NCI-H1694 treated with DMSO at 0.1 percent for 48 hours (cell line): Measurements from ENCODE around the gene CPSF7.
"Not testable (repeated sequence)": the region's sequence is repeated elsewhere in the genome, so short reads cannot be mapped to it uniquely, and the experiment has no call there.

Source experiments
- DNase-seq: peaks from one replicate; lab custom pipeline; 2025; lab: John Stamatoyannopoulos, UW

The CPSF7 gene

DNA sequence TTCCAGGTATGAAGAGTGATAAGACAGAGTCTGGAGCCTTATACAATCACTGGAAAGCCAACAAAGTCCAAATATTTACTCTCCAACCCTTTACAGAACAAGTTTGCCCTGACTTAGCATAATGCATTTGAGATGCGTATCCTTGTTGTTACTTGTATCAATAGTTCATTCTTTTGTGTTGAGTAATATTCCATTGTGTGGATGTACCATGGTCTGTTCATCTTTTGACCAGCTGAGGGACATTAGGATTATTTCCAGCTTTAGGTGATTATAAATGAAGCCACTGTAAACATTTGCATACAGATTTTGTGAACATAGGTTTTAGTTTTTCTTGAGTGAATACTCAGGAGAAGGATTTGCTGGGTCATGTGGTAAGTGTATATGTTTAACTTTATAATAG lies 9.8 kb upstream of the CPSF7 start:
- DNase-seq = no peak

DNA sequence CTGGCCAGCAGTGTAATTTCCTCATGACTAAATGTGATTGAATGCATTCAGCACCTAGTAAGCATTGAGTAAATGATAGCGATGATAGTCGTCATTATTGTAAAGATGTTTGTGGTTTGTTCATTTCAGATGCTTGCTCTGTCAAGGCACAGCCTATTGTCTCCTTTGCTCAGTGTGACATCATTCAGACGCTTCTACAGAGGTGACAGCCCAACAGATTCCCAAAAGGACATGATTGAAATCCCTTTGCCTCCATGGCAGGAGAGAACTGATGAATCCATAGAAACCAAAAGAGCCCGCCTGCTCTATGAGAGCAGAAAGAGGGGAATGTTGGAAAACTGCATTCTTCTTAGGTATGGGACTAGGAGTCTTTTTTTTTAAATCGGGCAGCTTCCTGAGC lies 7.7 kb upstream of the CPSF7 start:
- DNase-seq = no peak

DNA sequence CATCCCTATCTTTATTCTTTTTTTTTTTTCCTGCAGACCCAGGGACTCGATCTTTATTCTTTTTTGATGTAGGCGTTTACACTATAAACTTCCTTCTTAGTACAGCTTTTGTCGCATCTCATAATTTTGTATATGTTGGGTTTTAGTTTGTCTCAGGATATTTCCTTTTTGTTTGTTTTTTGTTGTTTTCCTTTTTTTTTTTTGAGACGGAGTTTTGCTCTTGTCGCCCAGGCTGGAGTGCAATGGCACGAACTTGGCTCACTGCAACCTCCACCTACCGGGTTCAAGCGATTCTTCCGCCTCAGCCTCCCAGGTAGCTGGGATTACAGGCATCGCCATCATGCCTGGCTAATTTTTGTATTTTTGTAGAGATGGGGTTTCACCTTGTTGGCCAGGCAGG lies 1.1 kb upstream of the CPSF7 start:
- not testable (repeated sequence) for DNase-seq

DNA sequence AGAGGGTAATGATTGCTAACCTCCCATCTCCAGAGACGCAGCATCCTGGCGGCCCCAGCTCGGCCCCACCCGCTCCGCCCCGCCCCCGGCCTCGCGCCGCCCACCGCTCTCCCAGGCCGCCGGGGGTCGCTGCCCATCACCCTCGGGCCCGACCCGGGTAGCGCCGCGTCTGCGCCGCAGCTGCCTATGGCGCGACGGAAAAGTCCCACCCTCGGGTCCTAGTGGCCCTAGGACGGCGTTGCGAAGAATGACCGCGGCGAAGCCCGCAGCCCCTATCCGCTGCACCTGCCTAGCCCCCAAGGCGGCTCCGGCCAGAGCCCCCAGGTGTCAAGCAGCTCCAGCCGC lies 457 bp downstream of the CPSF7 start:
- peak; percentile 8 for DNase-seq

DNA sequence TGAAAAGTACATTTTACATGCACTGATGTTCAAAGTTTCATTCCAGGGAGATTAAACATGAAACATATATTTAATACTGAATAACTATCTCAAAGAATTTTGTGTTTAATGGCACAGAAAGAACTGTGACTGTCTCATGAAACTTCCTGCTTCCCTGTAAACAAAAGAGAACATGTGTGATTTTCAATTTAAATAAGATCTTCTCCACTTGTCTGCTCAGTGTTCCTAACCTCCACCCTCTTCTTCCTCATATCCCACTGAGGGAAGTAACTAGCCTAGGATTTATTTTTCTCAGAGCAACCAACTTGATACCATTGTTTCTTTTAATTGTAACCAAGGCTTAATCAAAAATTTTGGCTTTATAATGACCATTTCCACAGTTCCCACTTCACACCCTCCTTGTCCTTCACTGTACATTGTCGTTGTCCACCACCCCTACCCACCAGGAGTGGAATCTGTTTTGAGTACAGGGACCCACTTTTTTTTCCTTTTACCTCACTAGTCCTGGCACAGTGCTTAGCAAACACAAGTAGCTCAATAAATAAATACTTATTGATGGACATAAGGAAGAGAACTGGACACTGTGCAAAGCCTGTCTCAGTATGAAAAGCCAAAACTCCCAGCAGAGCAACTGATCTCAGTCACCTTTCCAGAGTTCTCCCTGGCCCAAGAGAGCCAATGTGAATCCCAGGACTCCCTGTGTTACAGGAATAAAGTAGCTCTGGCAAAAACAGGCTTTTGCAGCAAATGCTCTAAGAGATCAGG lies 4.2 kb downstream of the CPSF7 start:
- DNase-seq = no peak

DNA sequence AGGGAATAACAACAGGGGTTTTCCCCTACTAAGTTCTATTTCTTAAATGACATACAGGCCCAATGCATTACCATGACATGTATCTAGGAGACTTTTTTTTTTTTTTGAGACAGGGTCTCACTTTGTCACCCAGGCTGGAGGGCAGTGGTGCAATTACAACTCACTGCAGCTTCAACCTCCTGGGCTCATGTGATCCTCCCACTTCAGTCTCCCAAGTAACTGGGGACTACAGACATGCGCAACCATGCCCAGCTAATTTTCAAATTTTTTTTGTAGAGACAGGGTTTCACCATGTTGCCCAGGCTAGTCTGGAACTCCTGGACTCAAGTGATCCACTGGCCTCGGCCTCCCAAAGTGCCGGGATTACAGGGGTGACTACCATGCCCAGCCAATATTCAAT lies 7.5 kb downstream of the CPSF7 start:
- DNase-seq = no peak

DNA sequence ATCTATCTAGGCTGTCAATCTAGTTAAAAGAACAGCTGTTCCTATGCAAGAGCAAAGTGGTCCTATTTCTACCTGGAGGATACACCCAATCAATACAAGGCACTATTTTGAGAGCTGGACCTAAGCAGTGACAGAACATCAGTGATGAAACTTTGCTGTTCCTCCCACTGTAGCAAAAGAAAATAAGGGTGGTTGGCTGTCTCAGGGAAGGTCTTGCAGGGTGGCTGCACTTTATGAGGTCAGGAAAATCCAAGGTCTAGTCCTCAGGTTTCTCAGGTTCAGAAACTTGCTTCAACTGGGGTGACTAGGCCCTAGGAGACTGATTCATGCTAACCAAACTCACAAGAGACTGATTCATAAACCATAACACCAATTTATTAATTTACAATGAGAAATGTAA lies 11.6 kb downstream of the CPSF7 start:
- no peak for DNase-seq

DNA sequence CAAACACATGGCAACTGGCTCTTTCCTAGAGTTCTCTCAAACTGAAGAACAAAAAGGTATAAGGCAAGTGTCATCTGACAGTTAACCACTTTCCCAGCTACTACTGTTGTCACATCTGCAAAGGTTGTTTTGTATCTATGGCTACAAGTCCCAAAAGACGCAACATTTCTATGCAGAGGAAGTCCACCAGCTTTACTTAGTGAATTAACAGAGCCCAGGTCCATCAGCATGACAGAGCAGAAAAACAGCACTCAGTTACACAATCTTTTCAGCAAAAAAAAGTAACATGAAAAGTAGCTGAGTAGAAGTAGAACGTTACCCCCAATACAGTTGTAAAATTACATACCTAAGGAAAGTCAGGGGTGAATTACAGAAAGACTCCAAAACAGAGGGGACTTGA lies 12.1 kb downstream of the CPSF7 start:
- no peak for DNase-seq

DNA sequence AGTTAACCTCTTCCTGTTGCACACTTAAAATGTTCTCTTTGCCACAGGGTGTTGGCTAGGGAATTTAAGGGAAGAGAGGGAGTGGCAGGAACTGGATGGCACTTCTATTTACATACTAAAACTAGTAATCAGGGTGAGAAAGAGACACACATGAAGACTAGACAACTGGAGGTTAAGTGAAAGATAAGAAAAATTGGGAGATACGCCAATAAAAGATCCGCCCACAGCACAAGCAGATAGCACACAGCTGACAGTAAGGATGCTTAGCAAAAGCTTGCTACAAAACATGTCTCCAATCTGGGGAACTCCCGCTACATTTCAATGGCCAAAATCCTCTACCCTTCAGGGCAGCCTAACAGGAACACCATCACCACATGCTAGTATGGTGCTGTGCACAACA lies 12.8 kb downstream of the CPSF7 start:
- DNase-seq = no peak

DNA sequence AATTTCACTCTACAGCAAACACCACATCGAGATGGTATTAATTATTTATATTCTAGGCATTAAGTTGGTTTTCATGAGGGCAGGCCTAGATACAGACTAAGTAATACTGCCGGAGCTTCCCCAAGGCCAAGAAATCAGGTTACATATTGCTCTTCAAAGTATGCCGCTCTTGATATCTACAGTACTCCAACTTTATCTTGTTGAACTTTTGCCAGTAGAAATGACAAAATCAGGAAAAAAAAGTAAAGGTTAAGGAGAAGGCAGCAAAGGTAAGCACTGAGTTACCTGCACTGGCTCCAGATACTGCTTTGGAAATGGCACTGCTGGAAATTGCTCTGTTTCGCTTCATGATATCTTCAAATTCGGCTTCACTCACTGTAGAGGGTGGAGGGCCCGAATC lies 14.4 kb downstream of the CPSF7 start:
- no peak for DNase-seq

DNA sequence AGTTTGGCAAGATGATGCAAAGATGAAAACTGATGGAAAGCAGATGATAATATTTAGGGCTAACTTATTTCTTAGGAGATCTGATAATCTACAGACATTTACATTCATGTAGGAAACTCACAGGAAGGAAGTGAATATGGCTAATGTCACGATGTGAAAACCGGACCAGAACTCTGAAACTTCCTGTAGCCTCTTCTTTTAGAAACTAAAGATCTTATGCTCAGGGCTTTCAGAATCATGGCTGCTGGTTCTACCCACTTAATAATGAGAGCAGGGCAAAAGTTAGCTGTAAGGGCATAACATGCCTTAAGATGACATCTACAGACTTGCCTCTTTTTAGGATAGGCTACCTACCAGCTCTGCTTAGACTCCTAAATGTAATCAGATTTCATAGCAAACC lies 15.2 kb downstream of the CPSF7 start:
- DNase-seq = no peak

DNA sequence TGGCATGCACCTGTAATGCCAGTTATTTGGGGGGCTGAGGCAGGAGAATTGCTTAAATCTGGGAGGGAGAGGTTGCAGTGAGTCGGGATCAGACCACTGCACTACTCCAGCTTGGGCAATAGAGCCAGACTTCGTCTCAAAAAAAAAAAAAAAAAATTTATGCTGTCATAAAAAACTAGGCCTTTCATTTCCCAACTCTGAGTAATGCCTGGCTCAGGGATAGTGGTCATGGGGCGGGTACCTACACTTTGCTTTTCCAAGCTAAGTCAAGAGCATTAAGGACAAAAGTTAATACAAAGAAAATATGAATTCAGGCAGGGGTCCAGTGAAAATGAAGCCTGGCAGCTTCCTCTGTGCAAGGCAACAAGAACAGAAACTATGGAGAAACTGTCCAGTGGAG lies 16.3 kb downstream of the CPSF7 start:
- no peak for DNase-seq

DNA sequence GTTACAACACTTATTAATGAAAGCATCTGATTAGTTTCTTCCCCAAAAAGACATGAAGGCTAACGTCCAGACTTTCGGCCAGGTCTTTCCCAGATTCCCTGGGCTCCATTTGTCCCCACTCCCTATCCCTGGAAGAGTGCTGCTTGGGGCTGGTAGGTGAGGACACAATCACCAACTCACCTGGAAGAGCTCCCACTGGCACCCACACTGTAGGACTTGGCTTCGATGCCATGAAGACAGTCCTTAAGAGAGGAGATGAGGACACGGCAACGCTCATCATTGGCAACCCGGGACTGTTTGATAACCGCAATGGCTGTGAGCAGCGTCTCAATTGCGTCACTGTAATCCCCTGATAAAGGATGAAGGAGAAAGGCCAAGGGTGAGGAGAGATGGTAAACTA lies 18.2 kb downstream of the CPSF7 start:
- no peak for DNase-seq

DNA sequence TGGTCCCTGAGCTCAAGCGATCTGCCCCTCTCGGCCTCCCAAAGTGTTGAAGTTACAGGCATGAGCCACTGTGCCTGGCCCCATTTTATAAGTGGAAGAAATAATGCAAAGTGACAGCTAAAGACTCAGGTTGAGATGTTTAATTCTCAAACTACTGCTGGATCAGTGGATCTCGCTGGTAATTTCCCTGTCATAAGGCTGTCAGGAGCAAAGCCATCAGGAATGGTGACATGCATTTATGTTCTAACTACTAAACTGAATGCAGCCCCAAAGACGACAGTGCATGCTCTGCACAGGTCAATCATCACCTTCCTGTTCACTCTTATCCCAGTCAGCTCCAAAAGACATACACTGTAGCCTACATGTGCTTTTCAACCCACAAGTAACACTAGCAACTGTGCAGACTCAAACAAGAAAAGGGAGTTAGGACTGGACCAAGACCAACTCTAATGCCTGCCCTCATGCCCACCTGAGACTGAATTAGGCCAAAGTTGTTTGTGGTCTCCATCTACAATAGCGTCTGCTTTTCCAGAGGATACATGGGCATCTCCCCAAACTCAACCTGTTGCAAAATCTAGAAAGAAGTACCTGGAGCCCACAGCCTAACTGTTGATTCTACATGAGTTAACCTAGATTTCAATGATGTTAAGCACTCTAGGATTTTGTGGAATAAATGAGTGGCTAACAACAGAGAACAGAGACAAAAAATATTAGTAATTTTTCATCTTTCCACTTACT lies 22.6 kb downstream of the CPSF7 start:
- no peak for DNase-seq

DNA sequence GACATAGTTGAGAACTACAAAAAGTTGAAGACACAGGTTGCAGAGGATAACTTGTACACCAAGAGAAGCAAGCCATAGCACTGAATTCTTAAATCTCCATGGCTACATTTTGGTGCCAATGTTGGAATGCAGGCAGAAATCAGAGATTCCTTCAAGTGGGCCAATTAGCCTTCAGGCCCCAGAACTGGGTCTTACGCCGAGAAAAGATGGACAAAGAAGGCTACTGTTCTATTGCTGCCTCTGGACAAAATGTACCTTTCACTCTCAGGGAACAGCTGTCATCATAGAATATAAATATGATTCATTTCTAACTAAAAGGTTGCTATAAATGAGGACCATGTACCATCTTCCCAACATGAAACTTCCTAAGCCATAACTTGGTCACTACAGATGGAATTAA lies 23.7 kb downstream of the CPSF7 start:
- no peak for DNase-seq

DNA sequence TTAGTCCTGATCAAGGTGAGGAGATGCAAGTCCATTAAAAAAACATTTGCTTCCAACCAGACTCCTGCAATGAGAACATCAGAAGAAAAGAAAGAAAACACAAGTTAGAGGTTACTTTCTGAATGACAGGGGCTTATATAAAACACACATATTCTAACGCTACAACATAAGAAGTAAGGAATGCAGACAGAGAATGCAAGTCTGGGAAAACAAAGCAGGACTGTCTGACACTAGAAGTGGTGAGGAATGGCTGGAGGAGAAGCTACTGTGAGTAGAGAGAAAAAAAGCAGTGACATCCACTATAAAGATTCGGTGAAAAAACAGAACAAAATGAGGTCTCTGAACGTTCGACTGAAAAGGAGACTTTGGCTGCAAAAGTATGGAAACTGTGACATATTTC lies 25.1 kb downstream of the CPSF7 start:
- no peak for DNase-seq

DNA sequence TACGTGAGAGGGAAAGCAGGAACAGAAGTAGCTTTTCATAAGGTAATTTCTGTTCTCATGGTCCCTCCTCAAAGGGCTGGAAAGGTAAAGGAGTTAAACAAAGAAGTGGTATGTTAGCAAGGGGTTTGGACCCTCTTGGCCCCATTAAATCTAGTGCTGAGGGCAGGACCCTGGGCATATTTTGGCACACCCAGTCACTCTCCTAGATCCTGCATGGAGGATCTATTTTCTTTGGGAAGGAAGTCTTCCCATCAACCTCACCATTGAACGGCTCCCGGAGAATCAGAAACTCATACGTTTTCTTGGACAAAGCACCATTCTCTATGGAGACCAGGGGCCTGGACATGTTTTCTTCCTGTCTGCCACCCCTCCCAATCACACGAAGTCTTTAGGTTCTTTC lies 25.7 kb downstream of the CPSF7 start:
- no peak for DNase-seq

DNA sequence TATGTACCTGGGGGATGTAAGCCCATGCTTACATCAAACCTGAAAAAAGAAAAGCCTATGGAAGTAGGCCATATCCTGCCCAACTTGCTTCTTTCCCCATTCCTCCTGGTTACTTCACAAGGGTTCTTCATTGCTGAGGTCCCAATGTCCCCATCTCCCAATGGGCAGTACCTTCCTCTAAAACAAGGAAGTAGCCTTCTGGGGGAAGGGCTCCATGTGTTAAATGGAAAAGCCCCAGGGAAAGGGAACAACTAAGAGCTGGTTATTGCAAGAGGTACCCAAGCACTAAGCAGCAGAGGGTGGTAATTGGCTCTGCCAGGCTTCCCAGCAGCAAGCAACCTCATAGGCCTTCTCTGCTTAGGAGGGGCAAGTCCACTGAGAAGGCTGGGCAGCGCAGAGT lies 26.1 kb downstream of the CPSF7 start:
- DNase-seq = no peak

DNA sequence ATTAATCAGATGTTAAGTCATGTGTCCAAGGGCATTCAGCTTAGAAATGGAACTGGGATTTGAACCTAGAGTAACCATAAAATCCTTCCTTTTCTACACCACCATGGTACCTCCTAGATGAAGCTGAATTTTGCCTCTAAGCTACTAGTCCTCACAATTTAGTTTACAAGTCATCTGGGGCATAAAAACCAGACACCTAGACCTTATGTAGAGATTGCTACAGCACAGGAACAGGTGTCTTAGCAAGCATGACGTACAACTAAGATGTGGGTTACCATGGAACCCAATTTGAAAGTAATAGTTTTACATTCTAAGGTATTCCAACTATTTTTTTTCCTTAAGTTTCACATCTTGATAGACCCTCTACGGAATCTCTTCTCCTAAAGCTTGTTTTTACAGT lies 28.2 kb downstream of the CPSF7 start:
- no peak for DNase-seq

DNA sequence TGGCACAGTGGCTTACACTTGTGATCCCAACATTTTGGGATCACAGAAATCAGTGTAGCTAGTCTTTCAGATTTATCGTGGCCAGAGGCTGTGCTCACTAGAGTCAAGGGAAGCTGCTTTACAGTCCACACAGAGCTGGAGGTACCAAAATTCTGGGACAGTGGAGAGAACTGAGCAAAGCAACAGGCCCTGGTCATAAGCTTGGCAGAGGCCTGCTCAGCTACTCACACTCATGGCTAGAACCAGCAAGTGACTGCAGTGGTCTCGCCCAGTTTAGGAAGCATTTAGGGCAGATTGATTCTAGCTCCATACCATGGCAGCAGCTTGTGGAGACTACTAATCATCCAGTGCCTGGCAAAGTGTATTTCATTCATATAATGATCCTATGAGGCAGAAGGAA lies 28.6 kb downstream of the CPSF7 start:
- DNase-seq = no peak

DNA sequence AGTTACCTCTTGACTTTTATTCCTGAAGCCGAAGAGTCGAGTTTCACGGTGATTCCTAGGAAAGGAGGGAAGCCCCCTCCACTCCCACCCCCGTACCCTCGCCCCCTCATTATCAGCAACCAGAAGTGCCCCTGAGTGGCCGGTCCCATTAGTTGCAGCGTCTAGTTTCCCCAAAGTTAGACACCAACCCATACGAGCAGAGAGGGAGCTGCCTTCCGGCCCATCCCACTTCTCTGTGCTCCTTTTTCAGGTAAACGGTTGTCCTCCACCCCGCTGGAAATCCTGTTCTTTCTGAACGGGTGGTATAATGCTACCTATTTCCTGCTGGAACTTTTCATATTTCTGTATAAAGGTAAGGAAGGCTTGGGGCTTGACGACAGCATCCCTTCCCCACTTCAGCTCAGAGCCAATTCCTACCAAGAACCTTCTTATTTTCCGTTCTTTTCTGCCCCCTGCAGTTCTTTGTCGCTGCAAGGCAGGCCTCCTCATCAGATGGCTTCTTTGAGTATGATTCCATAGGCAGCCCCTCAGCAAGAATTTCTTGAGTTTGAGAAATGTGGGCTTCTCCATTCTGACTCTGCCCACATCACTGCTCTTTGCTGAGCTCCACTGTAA lies 36.7 kb downstream of the CPSF7 start:
- peak; percentile 6 for DNase-seq

DNA sequence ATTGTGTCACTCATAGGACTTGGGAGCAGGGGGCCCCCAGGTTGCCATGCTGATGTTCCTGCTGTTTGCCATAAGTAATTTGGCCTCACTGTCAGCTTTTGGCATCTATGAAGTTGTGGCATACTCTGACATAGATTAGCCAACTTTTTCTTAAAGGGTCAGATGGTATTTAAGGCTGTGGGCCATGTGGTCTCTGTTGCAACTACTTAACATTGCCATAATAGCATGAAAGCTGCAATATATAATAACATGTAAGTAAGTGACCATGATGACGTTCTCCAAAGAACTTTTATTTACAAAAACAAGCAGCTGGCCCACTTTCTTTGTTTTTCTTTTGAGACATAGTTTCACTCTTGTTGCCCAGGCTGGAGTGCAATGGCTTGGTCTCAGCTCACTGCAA lies 39.6 kb downstream of the CPSF7 start:
- no peak for DNase-seq
